WTC11 (cell line): ENCODE results near the gene SNX11. TPM values are rescaled to one million over a fixed set of nuclear protein-coding genes. Genes with fewer than 3 reads are reported as not detected.

ENCODE experiments used
- ATAC-seq: fragments of 200-7000 bp; cut with Tn5 transposase; 2 replicates; pipeline ENCODE4 v1.10.0; 2021; ENCODE audit warnings: mild to moderate bottlenecking, moderate library complexity
- CTCF ChIA-PET: fragments of 300-600 bp; sonication (Branson Sonifier 250); formaldehyde crosslinking; loops from one replicate; lab custom pipeline; 2021; ENCODE audit warnings: antibody characterized with exemption; lab: Charles Lee
- POLR2A ChIA-PET: fragments of 350-600 bp; sonication (Branson Sonifier 250); formaldehyde crosslinking; loops from one replicate; lab custom pipeline; 2021; ENCODE audit warnings: antibody characterized with exemption; lab: Charles Lee
- DNase-seq: peaks from one replicate; pipeline ENCODE4 v3.0.0; 2021; ENCODE audit warnings: low spot score
- H3K27ac Mint-ChIP-seq: 2 replicates; pipeline ENCODE4 v1.8.0; 2021; ENCODE audit warnings: mixed read lengths
- H3K27me3 Mint-ChIP-seq: 2 replicates; pipeline ENCODE4 v1.8.0; 2021; ENCODE audit warnings: low read depth, mild to moderate bottlenecking, moderate library complexity, mixed read lengths
- H3K36me3 Mint-ChIP-seq: 2 replicates; pipeline ENCODE4 v1.8.0; 2021; ENCODE audit warnings: mixed read lengths
- H3K4me1 Mint-ChIP-seq: 2 replicates; pipeline ENCODE4 v1.8.0; 2022; ENCODE audit warnings: mixed read lengths
- H3K4me3 Mint-ChIP-seq: 2 replicates; pipeline ENCODE4 v1.8.0; 2021; ENCODE audit warnings: mild to moderate bottlenecking, moderate library complexity, mixed read lengths
- H3K9me3 Mint-ChIP-seq: 2 replicates; pipeline ENCODE4 v1.8.0; 2021; ENCODE audit warnings: mixed read lengths
- CREM ChIP-seq: sonication (generic); formaldehyde crosslinking; IDR thresholded peaks from 2 replicates; pipeline ENCODE4 v1.8.1; 2022; ENCODE audit warnings: mild to moderate bottlenecking, missing genetic modification reagents, moderate library complexity
- CTCF ChIP-seq: fragments of 200-600 bp; IDR thresholded peaks from 2 replicates; pipeline ENCODE4 v1.8.0; 2022; ENCODE audit warnings: antibody characterized with exemption
- E2F5 ChIP-seq: sonication (generic); formaldehyde crosslinking; IDR thresholded peaks from 2 replicates; pipeline ENCODE4 v1.8.1; 2022; ENCODE audit warnings: mild to moderate bottlenecking, moderate library complexity, missing genetic modification reagents
- ELF4 ChIP-seq: sonication (generic); formaldehyde crosslinking; IDR thresholded peaks from 2 replicates; pipeline ENCODE4 v1.8.1; 2022; ENCODE audit warnings: low read depth, mild to moderate bottlenecking, moderate library complexity, missing genetic modification reagents
- EMX1 ChIP-seq: fragments of 250-450 bp; sonication (Bioruptor Pico); IDR thresholded peaks from 2 replicates; pipeline ENCODE4 v1.8.0; 2021; ENCODE audit warnings: mild to moderate bottlenecking
- ETV6 ChIP-seq: sonication (generic); formaldehyde crosslinking; IDR thresholded peaks from 2 replicates; pipeline ENCODE4 v1.8.1; 2022; ENCODE audit warnings: mild to moderate bottlenecking, missing genetic modification reagents
- FOXP4 ChIP-seq: sonication (generic); formaldehyde crosslinking; IDR thresholded peaks from 2 replicates; pipeline ENCODE4 v1.8.0; 2022; ENCODE audit warnings: mild to moderate bottlenecking, missing genetic modification reagents
- GABPB1 ChIP-seq: sonication (generic); formaldehyde crosslinking; IDR thresholded peaks from 2 replicates; pipeline ENCODE4 v1.8.1; 2023; ENCODE audit warnings: mild to moderate bottlenecking, missing genetic modification reagents
- GTF2I ChIP-seq: fragments of 250-450 bp; sonication (Bioruptor Pico); conservative IDR thresholded peaks from 2 replicates; pipeline ENCODE4 v1.4.0; 2021; ENCODE audit warnings: mild to moderate bottlenecking
- JUN ChIP-seq: sonication (generic); formaldehyde crosslinking; IDR thresholded peaks from 2 replicates; pipeline ENCODE4 v1.8.0; 2023; ENCODE audit warnings: mild to moderate bottlenecking, missing genetic modification reagents
- KAT7 ChIP-seq: sonication (generic); formaldehyde crosslinking; IDR thresholded peaks from 2 replicates; pipeline ENCODE4 v1.8.1; 2023; ENCODE audit warnings: missing genetic modification reagents, mild to moderate bottlenecking, borderline replicate concordance
- MYBL2 ChIP-seq: sonication (generic); formaldehyde crosslinking; IDR thresholded peaks from 2 replicates; pipeline ENCODE4 v1.8.1; 2023; ENCODE audit warnings: mild to moderate bottlenecking, moderate library complexity, missing genetic modification reagents
- NFE2L1 ChIP-seq: sonication (generic); formaldehyde crosslinking; IDR thresholded peaks from 2 replicates; pipeline ENCODE4 v1.8.1; 2023; ENCODE audit warnings: missing genetic modification reagents
- NR1H2 ChIP-seq: sonication (generic); formaldehyde crosslinking; IDR thresholded peaks from 2 replicates; pipeline ENCODE4 v1.9.0; 2021; ENCODE audit warnings: mild to moderate bottlenecking, moderate library complexity, missing genetic modification reagents
- NR2C2 ChIP-seq: sonication (generic); formaldehyde crosslinking; IDR thresholded peaks from 2 replicates; pipeline ENCODE4 v1.8.0; 2022; ENCODE audit warnings: mild to moderate bottlenecking, missing genetic modification reagents
- NR3C1 ChIP-seq: sonication (generic); formaldehyde crosslinking; conservative IDR thresholded peaks from 2 replicates; pipeline ENCODE4 v1.8.1; 2023; ENCODE audit warnings: low read depth, mild to moderate bottlenecking, missing genetic modification reagents
- RORB ChIP-seq: fragments of 250-450 bp; sonication (Bioruptor Pico); IDR thresholded peaks from 2 replicates; pipeline ENCODE4 v1.9.0; 2021; ENCODE audit warnings: mild to moderate bottlenecking
- SP1 ChIP-seq: sonication (generic); formaldehyde crosslinking; conservative IDR thresholded peaks from 2 replicates; pipeline ENCODE4 v1.8.1; 2022; ENCODE audit warnings: missing genetic modification reagents
- USF1 ChIP-seq: sonication (generic); formaldehyde crosslinking; IDR thresholded peaks from 2 replicates; pipeline ENCODE4 v1.8.0; 2022; ENCODE audit warnings: mild to moderate bottlenecking, missing genetic modification reagents
- ZNF121 ChIP-seq: sonication (generic); formaldehyde crosslinking; IDR thresholded peaks from 2 replicates; pipeline ENCODE4 v1.8.0; 2023; ENCODE audit warnings: missing genetic modification reagents
- ZNF219 ChIP-seq: sonication (generic); formaldehyde crosslinking; IDR thresholded peaks from 2 replicates; pipeline ENCODE4 v1.8.0; 2023; ENCODE audit warnings: missing genetic modification reagents, mild to moderate bottlenecking, borderline replicate concordance
- ZNF281 ChIP-seq: sonication (generic); formaldehyde crosslinking; IDR thresholded peaks from 2 replicates; pipeline ENCODE4 v1.8.0; 2023; ENCODE audit warnings: mild to moderate bottlenecking, missing genetic modification reagents
- ZSCAN18 ChIP-seq: fragments of 250-450 bp; sonication (Bioruptor Pico); IDR thresholded peaks from 2 replicates; pipeline ENCODE4 v2.1.2; 2022; ENCODE audit warnings: mild to moderate bottlenecking, moderate library complexity
- total RNA-seq: library from RNA; stranded (reverse); gene quantifications from 3 replicates; pipeline ENCODE4 v1.2.3, GENCODE V29; 2021

Gene SNX11
- total RNA-seq, 1 experiment from 2014 or later: 24.5 TPM

- TF ChIP-seq E2F5 (CRISPR knock-in tag) (no peak), ETV6 (CRISPR knock-in tag) (no peak), NR1H2 (no peak), ELF4 (CRISPR knock-in tag) (no peak), CTCF (no peak), NR2C2 (CRISPR knock-in tag) (no peak)
Measured at GRCh38 chr17:48066192-48066591, 41.4 kb upstream of the SNX11 start (continued).

- no peak for DNase-seq
- ATAC-seq: no peak; the same call in 1 of the 2 replicates
- Mint-ChIP-seq H3K9me3 (no peaks in the 10 kb centered on the region), H3K27me3 (no peaks in the 10 kb centered on the region), H3K4me3 (no peak overlapping the region), H3K4me1 (peaks cover 6% of the 10 kb centered on the region), H3K36me3 (peaks cover 52% of the 10 kb centered on the region), H3K27ac (peak overlapping the region; percentile 64)
- CTCF ChIA-PET: interaction anchor here (0.6 to 6.6 kb wide), 8 partner anchors 12 to 69 kb away, joined by 3 to 66 read pairs (median 4); partner anchors contain the start of gene NFE2L1
- no peak for TF ChIP-seq GABPB1
- TF ChIP-seq NR3C1 (CRISPR knock-in tag): no peak
- TF ChIP-seq KAT7 (CRISPR knock-in tag): no peak
- no peak for TF ChIP-seq ZNF219 (CRISPR knock-in tag)
- TF ChIP-seq E2F5 (CRISPR knock-in tag): no peak
- TF ChIP-seq ZNF121 (CRISPR knock-in tag): no peak
- TF ChIP-seq ZNF281: no peak
- no peak for TF ChIP-seq GTF2I (CRISPR knock-in tag)
- no peak for TF ChIP-seq JUN (CRISPR knock-in tag)
- TF ChIP-seq RORB (CRISPR knock-in tag): no peak
- TF ChIP-seq FOXP4 (CRISPR knock-in tag): no peak
- TF ChIP-seq USF1: no peak
- no peak for TF ChIP-seq SP1
- TF ChIP-seq ZSCAN18 (CRISPR knock-in tag): no peak
- no peak for TF ChIP-seq EMX1 (CRISPR knock-in tag)
- no peak for TF ChIP-seq MYBL2 (CRISPR knock-in tag)
- TF ChIP-seq CREM (CRISPR knock-in tag): no peak
- no peak for TF ChIP-seq NFE2L1 (CRISPR knock-in tag)
- POLR2A ChIA-PET: interaction anchor here (1.2 to 4.6 kb wide), 2 partner anchors 8 to 12 kb away, joined by 3 to 32 read pairs; no protein-coding TSS in a partner anchor
Measured at GRCh38 chr17:48066656-48067055, 40.9 kb upstream of the SNX11 start.
